GM12872 (cell line): ENCODE measurements around the gene MPHOSPH9.

Source experiments
- CTCF ChIP-seq: IDR thresholded peaks from 3 replicates; pipeline ENCODE4 v1.5.1; 2011; ENCODE audit warnings: low read depth, mild to moderate bottlenecking, low read length, moderate library complexity; ENCODE audit not compliant: insufficient read depth

MPHOSPH9 gene

GRCh38 chr12:123264642-123265041 is 31.7 kb upstream of the MPHOSPH9 start:
- TF ChIP-seq CTCF, result peak; percentile 44; the same call in 2 of the 3 replicates

- no peak for TF ChIP-seq CTCF
These were observed 30.4 kb upstream of the MPHOSPH9 start for GRCh38 chr12:123263196-123263817.

DNA sequence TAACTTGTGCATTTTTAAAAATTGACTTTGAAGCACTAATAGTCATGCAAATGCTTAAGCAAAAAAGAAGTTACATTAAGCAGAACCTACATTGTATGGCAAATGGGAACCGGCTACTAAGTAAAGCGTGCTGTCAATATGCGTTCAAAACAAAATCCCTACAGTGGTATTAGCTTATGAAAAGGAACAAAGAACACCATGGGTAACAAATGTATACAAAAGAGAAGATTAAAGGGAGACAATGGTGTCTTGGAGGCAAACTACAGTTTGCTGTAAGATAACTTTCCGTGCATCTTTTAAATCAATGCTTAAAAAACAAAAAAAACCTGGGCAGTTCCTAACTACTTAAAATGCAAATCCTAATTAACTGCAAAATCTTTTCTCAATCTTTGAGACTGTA is 28.3 kb upstream of the MPHOSPH9 start:
- TF ChIP-seq CTCF, result no peak

GRCh38 chr12:123260081-123260480 is 27.1 kb upstream of the MPHOSPH9 start:
- no peak for TF ChIP-seq CTCF

DNA sequence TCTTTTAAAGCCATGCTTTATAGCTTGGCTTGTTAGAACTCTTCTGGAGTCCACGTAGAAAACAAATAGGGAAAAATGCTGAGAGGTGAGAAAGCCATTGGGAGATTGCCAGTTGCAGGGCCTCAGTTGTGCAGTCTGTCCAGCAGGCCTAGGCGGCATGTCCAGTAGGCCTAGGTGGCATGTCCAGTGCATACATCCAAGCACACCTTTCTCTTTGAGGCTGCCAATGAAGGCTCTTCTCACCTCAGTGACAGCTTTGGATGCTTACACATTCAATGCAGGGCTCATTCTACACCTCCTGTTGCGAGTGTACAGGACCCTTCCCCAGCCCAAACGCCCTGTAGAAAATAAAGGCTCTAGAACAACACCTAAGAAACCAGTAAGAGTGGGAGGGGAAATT is 25.7 kb upstream of the MPHOSPH9 start:
- no peak for TF ChIP-seq CTCF

DNA sequence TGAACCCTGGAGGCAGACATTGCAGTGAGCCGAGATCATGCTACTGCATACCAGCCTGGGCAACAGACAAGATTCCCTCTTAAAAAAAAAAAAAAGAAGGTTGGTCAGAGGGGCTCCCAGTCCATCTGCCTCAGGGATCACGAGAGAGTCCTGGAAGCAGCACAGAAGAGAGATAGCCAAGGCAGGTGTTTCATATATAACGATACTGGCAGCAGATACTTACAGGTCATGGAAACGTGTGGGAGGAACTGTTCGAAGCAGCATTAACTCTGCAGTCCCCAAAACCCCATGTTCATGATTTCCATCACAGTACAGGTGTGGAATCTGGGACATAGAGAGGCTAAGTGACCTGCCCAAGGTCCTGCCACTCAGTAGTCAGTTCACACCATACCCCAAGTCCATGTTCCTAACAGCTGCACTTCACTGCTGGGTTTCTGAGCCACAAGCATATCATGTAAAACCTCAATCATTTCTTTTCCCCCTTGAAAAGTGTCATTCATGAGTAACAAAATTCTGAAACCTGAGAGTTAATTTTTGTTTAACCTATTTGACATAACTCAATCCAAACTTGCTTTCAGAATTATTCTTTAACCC is 22.0 kb upstream of the MPHOSPH9 start:
- TF ChIP-seq CTCF, result no peak

GRCh38 chr12:123253641-123254459 is 20.9 kb upstream of the MPHOSPH9 start:
- no peak for TF ChIP-seq CTCF
